HG03521 (cell line): ENCODE data around the gene VSNL1.

ENCODE experiments used
- ATAC-seq: cut with Tn5 transposase; IDR thresholded peaks from one replicate; pipeline ENCODE4 v1.9.1; 2021; ENCODE audit warnings: mild to moderate bottlenecking, moderate library complexity; ENCODE audit not compliant: unreplicated experiment

VSNL1 gene

DNA sequence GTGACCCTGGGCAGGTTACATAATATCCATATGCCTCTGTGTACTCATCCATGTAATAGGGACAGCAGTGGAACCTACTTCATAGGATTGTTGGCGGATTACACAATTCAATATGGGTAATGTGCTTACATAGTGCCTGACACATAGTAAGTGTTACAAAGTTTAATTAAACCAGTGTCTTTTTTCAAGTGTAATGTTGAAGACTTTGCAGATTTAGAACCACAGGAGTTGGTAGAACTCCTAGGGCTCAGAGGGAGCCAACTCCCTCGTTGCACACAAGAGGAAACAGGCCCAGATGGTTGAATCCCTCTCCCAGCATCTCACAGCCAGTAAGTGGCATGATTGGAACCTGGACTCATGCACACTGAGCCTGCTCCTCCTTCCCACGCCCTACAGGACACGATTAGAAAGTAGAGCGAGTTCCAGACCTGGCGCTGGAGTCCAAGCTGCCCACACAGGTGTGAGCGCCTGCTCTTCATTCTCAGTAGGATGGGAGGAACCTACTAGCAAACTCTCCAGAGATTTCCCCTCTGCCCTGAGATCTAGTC lies 97.8 kb downstream of the VSNL1 start:
- no peak for ATAC-seq

DNA sequence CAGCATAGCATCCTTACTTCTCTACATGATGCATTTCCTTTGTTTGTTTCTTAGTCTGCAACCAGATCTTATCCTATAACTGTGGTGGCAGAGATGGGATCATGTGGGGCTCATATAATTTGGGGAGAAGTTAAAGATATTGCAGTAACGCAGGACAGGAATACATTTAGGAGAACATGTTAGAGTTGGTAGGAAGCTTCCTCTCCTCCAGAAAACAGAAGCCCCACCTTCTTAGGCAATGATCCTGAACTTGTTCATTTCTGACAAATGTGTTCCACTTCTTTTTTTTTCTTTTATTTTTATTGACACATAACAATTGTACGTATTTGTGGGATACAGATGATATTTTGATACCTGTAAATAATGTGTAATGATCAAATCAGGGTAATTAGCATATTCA lies 99.9 kb downstream of the VSNL1 start:
- no peak for ATAC-seq

DNA sequence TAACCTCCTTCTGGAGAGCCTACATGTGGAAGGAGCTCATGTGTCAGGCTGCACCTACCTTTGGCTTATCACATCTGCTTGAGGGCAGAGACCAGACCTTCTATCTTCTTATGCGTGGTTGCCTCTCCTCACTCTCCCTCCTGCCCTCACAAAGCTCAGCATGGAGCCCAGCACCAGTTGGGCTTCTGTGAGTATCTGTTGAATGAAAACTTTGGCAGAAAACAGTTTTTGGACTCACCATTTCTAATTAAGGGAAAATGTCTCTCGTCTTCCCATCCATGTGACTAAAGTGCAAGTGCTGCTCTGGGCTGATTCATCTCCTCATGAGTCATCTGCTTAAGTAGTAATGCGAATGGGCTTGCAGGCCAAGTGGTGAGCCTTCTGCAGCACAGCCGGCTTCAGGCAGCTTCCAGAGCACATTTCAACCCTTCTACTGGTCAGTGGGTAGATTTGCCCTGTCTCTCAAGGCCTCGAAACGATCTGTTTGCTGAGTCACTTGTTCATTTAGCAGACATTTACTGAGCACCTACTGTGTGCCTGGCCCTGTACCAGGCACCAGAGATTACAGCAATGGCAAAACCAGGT lies 102.6 kb downstream of the VSNL1 start:
- ATAC-seq, result no peak

DNA sequence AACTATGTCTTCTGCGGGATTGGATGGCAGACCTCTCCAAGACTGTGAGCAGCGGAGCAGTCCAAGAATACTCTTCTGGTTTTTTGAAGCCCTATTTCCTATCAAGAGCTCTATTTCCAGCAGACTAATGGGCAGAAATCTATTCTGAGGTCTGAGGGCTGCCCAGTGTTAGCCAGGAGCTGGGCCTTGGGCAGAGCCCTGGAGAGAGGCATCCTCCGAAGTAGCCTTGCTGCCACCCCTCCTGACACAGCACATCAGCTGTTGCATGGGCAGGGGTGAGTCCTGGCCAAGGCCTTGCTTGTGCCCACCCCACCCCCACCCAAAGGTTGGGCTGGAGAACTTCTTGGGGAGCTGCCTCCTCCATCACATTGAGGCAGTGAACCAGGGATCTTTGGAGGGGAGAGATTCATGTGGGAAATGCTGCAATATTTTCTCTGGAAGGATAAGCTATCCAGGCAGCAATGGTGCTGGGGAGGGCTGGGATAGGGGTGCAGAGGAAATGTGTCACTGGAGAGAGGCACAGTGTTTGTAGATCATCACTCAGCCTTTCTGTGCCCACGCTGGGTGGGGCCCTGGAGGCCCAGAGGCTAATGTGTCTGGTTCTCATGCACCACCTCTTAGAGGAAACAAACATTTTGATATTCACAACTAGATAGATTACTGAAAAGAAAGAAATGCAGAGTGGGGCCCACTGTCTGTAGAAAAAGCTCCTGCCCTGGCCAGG lies 104.7 kb downstream of the VSNL1 start:
- ATAC-seq, result no peak

DNA sequence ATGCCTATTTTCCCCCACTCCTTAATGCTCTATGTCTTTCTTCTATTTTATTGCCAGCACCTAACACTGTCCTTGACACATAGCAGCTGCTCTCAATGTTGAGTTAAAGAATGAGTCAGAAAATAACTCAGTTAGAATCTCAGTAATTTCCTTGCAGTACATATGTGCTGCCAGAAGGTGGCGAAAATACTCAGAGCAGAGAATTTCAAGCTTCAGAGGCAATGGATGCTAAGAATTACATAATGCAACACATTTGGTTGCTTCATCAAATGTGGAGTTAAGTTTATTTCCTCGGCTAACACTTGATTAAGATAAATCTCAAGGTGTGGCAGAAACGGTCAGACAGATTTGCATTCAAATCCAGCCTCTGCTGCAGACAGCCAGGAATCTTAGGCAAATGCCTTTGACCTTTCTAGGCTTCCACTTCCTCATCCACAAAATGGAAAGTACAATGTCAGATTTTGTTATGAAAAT lies 105.6 kb downstream of the VSNL1 start:
- ATAC-seq, result peak; percentile 73

DNA sequence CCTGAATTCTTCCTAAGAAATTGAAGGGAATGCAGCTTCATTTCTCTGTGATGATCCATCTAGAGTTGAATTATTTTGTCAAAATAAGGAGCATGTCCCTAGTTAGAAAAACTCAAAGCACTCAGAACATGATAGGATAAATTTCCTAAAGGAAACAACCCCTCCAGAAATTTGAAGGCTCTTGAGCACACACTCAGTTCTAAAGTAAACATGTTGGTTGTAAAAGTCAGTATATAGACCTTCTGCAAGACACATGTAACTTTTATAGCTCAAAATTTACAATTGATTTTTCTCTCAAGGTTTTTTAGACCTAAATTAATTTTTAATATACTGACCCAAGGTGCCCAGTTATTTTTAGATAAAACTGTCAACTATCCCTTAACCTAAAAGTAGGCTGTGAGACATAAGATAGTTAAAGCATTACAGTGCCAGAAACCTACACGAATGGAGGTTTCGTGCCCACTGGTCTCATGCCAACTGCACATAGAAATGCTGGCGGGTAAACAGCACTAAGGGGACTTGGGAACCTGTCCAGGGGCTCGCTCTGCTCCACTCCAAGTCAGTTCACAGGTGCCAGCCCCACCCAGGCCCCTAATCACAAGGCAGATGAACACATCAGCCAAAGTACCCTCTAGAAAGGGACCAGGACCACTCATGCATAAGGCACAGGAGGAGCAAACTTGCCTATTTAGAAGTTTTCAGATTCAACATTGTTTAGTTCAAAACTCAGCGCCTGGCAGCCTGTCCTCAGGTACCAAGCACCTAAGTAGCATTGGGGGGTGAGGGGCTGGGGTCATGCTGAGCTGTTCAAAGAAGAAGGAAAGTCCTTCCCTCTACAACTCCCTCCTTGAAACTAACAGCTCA lies 106.6 kb downstream of the VSNL1 start:
- no peak for ATAC-seq

DNA sequence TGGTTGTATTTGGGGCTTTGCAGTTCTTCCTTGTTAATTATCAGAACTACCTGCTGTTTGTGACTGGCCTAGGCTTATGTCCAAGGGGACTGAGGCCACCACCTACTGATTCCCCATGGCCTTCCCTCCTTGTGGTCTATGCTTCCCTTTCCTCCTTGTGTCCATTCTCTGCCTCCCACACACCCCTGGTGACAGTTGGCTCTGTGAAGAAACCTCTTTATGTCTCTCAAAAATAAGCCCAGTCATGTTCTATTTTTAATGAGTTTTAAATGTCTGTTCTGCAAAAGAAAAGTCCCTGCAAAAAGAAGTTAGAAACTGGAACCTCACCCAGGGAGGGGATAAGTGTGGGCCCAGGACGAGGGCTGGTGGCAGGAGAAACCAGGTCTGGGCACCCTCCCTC lies 108.1 kb downstream of the VSNL1 start:
- no peak for ATAC-seq

DNA sequence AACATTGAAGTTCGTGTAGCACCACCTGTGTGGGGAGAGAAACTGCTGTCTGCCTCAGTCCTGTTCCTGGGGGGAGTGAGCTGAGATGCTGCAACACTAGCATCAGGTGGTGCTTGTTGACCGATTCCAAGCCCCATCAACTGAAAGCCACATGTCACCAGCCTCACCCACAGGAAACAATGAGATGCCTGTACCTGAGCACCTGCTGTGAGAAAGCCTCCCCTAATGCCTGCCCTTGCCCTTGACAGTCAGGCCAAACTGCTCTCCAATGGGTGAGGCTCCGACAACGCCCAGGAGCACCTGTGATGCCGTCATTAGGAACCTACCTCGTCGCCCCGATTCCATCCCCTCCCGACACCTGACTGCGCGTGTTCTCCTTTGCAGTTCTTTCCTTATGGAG lies 108.5 kb downstream of the VSNL1 start:
- no peak for ATAC-seq

DNA sequence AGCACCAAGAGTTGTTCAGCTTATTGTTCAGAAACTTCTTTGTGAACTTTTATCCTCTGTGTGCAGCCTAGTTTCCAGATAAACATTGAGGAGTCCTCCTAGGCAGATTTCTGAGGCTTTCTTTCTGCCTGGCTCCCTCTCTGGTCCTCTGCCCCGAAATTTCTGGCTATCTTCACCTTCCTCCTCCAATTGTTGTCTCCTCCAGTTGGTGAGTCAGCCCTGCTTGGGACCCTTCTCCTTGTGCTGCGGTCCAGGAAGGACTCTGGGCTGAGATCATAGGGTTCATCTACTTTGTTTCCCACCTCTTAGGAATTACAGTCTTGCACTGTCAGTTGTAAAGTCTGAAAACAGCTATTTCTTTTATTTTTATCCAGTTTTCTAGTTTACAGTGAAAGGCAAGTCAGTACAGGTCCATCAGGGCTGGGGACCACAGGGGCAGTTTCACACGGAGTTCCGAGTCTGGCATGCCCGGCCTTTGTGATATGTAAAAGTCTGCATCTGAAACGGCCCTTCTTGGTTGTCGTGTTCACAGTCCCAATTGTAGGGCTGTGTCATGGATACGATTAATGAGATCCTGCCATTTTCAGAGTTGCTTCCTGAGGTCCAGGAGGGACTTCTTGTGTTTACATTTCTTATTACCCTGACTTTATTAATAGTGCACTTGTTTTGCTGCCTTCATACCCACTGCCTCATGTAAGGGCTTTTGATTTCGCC lies 112.3 kb downstream of the VSNL1 start:
- ATAC-seq, result no peak

DNA sequence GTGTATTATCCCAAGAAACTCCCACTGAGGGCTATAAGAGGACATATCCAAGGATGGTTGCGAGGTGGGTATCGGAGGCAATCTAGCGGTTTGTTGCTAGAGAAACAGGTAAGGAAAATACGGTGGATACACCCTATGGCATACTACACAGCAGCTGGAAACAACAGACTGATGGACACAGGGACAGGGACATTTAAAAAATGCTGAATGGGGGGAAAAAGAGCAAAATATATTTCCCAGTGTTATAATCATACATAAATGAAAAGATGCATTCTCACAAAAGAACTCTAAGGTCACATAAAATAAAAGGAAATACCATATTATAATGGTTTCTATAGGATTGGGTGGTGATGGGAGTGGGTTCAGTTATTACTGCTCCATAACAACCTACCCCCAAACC lies 117.3 kb downstream of the VSNL1 start:
- no peak for ATAC-seq

DNA sequence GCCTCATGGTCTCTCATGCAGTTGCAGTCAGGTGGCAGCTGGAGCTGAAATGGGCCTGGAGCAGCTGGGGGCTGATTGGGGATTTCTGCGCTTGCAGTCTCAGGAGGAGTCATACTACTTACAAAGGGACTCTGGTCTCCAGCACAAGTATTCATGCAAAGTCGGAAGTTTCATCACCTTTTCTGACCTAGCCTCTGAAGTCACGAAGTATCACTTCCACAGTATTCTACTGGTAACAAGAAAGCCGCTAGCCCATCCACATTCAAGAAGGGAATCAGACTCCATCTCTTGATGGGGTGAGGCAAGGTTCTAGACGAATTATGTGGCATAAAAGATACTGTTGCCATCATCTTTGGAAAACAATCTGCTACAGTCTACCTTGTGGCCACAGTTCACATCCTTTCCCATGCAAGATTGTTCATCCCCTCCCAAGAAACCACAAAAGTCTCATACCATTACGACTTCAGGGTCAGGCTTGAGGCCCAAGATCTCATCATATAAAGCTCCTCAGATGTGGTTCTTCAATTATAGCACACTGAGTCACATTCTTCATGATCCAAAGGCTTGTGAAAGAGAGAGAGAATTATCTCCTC lies 117.9 kb downstream of the VSNL1 start:
- no peak for ATAC-seq

DNA sequence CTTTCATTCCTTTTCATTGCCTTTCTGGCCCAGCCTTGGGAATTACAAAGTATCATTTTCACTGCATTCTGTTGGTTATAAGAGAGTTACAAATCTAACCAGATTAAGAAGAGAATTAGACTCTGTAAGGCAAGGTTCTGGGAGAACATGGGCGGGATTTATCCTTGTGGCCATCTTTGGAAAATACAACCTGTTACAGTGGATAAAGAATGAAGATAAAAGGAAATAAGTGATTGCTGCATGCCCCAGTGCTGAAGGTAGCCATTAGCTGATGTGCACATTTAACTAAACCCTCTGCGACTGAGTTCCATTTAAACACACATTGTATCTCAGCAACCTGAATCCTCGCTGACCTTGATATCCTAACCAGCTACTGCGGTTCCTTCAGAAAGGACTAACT lies 119.7 kb downstream of the VSNL1 start:
- ATAC-seq, result no peak

DNA sequence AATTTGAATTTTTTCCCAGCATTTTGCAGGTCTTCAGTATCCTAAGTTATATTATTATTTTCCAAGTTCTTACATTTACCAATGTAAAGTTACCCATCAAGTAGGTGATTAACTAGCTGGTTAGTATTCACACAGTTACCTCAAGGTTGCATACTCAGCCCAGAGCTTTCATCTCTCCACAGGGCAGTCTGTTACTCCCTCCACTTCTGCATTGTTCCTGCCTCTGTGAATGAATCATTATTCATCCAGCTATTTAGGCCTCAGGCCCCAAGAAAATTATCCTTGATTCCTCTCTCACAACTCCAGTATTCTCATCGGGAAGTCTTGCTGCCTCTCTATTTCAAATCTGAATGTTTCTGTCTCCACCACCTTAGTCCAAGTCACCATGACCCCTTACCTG lies 121.0 kb downstream of the VSNL1 start:
- ATAC-seq, result no peak

DNA sequence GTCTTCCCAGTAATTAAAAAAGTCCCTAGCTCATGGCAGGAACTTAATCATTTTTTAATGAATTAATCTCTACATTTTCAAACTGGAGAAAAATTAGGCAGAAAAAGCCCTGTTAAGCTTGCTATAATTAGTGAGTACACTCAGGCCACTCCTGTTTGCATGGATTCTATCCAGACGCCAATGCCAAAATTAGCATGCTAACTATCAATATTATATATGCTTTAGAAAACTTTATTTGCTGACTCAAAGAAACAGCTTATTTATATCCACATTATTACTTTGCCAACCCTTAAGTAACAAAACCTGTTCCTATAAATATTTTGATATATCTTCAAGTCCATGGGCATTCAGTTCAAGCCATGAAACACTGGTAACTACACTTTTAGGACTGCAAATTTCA lies 122.2 kb downstream of the VSNL1 start:
- ATAC-seq, result no peak

DNA sequence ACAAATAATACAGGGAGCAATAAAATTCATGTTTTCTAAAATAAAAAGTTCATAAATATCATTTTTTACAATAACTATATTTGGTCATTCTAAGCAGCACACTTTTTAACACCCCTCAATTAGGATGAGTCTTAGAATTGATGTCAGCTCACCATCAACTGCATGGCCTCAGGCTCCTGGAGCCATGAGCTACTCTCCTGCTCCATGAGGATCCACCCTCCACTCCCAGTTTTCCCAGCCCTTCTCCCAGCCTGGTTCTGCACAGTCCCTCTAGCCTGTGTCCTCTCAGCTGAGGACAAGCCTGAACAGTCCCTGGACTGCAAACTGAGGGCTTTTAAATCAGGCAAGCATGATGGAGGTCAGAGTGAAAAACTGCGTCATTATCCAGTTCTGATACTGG lies 124.0 kb downstream of the VSNL1 start:
- no peak for ATAC-seq

DNA sequence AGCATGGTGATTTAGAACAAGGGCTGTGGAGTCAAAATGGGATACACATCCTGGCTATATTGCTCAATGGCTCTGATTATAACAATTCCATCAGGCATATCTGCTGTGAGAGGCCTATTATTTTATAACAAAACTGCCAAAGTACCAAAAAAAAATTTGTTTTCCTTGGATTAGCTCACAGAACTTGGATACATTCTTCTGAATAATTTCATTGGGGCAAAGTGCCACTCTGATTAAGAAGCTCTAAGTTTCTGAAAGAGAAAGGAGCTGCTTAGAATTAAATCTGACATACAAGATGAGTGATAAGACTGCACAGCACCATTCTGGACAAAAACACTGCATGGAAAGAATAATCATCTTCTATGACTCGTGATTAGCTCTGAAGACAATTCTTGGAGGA lies 127.4 kb downstream of the VSNL1 start:
- no peak for ATAC-seq

DNA sequence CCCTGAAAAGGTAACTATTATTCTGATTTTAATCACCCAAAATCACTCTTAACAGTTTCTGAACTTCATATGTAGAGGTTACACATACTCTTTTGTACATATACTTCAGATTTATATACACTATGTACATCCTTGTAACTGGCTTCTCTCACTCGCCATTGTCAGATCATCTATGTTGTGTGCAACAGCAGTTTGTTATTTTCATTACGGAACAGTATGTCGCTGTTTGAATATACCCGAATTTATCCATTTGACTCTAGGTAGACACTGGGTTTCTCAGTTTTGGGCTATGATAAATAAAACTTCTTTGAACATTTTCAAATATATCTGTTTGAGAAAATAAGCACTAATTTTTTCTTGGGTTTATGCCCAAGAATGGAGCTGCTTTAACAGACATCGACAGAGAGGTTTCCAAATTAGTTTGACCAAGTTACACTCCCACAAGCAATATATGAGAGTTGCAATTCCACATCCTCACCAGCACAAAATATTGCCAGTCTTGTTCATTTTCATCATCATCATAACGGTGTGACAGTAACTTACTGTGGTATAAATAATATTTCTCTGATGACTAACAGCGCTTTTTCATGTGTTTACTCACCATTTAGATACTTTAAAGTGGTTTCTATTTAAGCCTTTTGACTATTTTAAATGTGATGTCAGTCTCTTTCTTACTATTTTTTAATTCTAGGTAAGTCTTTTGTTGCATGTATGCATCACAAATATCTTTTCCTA lies 132.3 kb downstream of the VSNL1 start:
- ATAC-seq, result no peak

DNA sequence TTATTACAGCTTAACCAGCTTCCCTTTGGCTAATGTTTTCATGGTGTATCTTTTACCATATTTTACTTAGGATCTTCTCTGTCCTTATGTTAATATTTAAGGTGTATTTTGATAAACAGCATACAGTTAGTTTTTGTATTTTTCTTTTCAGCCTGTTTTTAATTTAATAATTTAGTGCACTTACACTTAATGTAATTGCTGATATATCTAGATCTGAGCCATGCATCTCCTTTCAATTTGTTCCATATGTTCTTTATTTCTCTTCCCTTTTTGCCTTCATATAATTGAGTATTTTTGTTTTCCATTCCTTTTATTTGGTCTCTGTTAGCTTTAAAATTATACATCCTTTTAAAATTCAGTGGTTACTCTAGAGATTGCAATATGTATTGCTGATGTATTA lies 134.3 kb downstream of the VSNL1 start:
- ATAC-seq, result no peak

DNA sequence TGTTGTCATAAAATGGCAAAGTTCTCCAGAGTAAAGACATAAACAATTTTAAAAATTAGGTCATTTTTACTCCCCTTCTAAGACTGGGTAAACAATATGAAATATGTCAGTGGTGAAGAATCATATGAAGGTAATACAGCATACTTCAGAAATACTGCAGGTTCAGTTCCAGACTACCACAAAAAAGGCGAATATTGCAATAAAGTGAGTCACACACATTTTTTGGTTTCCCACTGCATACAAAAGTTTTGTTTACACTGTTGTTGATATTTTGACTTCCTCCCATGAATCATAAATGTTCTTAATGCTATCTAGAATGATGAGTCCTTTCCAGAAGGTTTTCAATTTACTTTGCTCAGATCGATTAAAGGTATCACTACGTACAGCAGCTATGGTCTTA lies 139.6 kb downstream of the VSNL1 start:
- ATAC-seq, result no peak
